ENCODE data around the gene NFKBIE.
A peak's percentile ranks its signal among the peaks of the same experiment; 100 is the strongest.
"Not testable (repeated sequence)": the region's sequence is repeated elsewhere in the genome, so short reads cannot be mapped to it uniquely, and the experiment has no call there.

NFKBIE gene

GRCh38 chr6:44265007-44265721 lies at the start of gene NFKBIE:
Gene NFKBIE, minus strand, starts transcription at chr6:44265551. Its CDS starts 205 bp downstream, at chr6:44265346.
- DNase-seq (ENCODE audit: low spot score) = peak; percentile 99

DNA sequence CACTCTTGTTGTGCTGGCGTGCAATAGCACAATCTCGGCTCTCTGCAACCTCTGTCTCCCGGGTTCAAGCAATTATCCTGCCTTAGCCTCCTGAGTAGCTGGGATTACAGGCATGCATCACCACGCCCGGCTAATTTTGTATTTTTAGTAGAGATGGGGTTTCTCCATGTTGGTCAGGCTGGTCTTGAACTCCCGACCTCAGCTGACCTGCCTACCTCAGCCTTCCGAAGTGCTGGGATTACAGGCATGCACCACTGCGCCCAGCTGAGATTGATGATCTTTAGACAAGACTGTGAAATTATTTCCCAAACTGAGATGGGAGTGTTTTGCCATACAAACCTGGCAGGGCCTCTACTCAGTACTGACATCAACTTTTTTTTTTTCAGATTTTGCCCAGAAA lies 49.3 kb upstream of the NFKBIE start:
- not testable (repeated sequence) for DNase-seq (ENCODE audit: low spot score)

DNA sequence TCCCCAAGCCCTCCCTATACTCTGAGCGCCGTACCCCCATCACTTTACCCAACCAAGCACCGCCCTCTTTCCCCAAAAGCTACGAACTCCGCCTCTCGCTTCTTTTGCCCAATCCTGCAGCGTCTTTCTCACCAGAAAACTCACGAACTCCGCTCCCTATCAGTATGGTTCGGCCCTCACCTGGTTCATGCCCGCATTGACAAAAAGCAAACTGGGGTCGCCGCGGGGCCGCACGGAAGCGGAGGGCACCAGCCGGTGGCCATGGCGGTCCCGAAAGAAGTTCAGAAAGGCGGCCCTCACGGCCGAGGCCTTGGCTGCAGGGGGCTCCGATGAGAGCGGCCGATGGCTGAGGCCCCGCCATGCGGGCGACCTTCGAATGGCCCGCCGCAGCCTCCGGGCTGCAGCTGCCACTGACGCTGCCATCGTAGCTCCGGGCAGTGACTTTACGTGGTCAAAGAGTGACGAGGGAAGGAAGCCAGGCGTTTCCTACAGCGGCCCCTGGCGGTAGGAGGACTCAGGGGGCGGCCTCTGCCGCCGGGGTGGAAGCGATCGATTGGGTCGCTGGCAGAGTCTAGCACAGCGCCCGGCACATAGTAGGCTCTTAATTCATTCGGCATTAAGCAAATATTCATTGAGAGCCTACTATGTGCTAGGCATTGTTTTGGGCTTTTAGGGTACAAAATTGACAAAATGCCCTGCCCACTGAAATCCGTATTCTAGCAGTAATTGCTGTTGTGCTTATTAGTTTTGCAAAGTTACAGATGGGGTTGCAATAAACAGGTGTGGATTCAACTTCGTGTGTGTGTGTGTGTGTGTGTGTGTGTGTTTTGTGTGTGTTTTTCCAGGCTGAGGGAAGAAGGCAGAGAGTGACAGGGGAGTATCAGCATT lies 47.8 kb upstream of the NFKBIE start, which contains the start of gene AARS2:
Gene AARS2 (minus strand): TSS at position 447 of the 888 bp plus-strand sequence. CDS start 24 bp downstream, at position 423.
- DNase-seq (ENCODE audit: low spot score) = peak; percentile 95

DNA sequence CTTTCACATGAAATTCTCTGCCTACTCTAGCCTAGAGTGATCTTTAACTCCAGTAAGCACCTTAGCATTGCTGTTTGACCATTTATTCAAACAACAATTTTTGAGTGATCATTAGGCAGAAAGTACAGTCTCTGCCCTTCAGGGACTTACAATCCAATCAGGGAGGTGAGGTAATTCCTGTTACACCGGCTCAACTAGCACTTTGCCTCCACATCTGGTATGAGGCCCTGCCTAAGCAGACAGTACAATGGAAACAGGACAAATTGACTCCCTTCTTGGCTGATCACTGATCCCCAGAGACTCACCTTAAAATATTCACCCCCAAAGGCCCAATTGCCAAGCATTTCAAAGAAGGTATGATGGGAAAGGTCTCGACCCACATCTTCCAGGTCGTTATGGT lies 46.4 kb upstream of the NFKBIE start:
- DNase-seq (ENCODE audit: low spot score) = no peak

DNA sequence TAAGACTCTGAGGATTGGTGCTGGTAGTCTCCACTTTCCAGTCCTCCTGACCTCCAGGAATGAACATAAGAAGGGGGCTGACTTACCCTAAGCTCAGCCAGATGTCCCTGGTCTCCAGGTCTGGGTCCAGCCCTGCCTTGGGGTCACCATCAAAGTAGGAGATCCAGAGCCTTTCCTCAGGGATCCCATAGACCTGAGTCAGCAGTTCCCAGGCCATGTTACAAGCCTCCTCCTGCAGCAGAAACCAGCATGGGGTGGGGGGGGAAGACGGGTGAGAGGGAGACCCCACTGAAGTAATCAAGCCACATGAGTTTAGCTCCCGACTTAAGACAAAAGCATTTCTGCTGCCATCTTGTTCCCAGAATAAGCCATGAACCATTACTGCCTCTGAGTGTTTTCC lies 46.0 kb upstream of the NFKBIE start:
- no peak for DNase-seq (ENCODE audit: low spot score)

GRCh38 chr6:44310241-44310640 lies 44.9 kb upstream of the NFKBIE start:
- no peak for DNase-seq (ENCODE audit: low spot score)

DNA sequence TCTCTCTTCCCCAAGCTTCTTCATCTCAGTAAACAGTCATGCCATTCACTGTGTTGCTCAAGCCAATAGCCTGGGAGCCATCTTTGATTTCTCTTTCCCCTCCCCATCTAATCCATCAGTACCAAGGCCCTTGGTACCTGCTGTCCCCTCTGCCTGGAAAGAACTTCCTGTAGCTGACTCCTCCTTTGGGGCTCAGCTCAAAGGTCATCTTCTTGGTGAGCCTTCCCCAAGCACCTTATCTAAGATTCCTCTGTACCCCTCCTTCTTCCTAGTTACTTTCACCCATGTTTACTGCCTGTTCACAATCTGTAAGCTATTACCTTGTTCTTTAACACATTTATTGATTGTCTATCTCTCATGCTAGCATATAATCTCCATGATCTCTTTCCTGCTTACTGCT lies 44.3 kb upstream of the NFKBIE start:
- no peak for DNase-seq (ENCODE audit: low spot score)

DNA sequence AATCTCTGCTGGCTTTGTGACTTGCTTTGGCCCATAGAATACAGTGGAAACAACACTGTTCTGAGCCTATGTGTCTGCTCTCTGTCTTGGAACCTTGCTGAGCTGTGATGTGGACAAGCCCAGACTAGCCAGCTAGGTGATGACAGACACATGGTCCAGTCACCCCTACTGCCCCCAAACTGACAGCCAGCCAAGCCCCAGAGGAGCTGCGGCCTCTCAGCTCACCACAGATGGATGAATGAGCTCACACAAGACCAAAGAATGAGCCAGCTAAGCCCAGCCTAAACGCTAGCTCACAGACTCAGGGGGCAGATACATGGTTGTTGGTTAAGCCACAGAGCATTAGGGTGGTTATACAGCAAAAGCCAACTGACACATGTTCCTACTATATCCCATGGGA lies 43.7 kb upstream of the NFKBIE start:
- DNase-seq (ENCODE audit: low spot score) = peak; percentile 75

- DNase-seq (ENCODE audit: low spot score) = no peak
Measured at GRCh38 chr6:44307217-44307616, 41.9 kb upstream of the NFKBIE start.

GRCh38 chr6:44306710-44307109 lies 41.4 kb upstream of the NFKBIE start:
- no peak for DNase-seq (ENCODE audit: low spot score)

- DNase-seq (ENCODE audit: low spot score) = no peak
Measured at GRCh38 chr6:44305200-44305725, 39.9 kb upstream of the NFKBIE start.

DNA sequence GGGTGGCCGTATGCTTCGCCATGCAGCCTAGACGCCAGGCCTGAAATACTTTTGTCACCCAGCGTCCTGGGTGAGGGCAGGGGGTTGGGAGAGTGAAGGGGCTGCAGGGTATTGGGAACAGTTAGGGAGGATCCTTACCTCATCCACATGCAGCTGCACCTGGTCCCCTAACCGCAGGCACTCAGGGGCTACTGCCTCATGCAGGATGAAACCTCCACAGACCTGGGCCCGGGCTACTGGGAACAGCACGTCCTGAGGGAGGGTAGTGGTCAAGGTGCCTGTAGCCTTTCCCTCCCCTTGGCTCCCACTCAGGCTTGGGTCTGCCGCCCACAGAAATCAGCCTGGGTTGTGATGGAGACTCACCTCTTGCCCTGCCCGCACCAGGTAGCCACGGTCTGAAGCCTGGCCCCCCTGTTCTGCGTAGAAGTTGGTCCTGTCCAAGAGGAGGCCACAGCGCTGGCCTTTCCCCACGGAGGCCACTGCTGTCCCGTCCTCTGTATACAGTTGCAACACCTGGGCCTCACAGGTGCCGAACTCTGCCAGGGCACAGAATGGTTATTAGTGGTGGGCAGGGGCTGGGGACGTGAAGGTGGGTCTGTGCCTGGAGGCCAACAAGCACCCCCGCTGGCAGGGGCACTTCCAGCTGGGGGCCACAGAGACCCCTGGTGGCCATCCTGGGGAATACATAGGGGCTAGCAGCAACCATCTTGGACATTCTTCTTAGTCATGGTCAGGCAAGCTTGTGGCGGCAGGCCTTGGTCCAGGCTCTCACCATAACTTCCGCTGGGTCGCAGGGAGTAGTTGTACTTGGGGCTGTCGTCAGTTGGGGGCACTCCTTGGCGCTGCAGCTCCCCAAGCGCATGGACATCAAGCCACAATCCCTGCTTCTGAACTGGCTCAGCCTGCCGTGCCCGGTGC lies 39.2 kb upstream of the NFKBIE start:
- DNase-seq (ENCODE audit: low spot score) = peak; percentile 75

DNA sequence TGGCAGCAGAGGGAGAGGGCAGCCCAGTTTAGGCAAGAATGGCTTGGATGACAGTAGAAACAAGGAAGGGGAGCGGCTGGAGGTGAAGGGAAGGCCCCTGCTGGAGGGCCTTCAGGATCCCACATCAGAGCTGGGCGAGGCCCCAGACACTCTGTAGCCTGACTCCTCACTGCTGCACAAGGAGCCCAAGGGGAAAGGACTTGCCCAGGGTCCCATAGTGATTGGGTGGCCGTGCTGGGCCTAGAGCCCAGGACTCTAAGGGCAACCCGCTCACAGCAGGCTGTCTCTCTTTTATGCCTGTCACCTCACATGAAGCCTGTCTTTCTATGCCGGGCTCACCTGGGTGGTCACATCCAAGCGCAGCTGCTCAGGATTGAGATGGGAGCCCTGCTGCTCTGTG lies 38.5 kb upstream of the NFKBIE start:
- DNase-seq (ENCODE audit: low spot score) = no peak

- no peak for DNase-seq (ENCODE audit: low spot score)
Measured at GRCh38 chr6:44302856-44303255, 37.5 kb upstream of the NFKBIE start.

- no peak for DNase-seq (ENCODE audit: low spot score)
Measured at GRCh38 chr6:44301782-44302564, 36.6 kb upstream of the NFKBIE start.

GRCh38 chr6:44301106-44301505 lies 35.8 kb upstream of the NFKBIE start:
- no peak for DNase-seq (ENCODE audit: low spot score)

GRCh38 chr6:44300292-44300823 lies 35.0 kb upstream of the NFKBIE start:
- no peak for DNase-seq (ENCODE audit: low spot score)

DNA sequence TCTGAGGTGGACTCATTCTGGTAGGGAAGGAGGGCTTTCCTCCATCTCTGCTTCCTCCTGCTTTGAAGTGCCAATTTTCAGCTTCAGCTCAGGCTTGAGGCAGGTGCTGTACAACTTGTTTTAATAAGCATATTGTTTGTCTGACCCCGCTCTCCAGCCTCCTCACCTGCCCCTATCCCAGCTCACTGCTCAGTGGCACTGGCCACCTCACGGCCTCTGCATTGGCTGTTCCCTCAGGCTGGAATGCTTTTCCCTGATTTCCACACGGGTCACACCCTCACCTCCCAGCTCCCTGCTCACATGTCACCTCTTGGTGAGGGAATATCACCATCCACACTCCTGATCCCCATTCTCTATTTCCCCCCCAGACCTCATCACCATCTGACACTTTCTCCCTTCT lies 33.5 kb upstream of the NFKBIE start:
- no peak for DNase-seq (ENCODE audit: low spot score)

GRCh38 chr6:44298055-44298803 lies 32.9 kb upstream of the NFKBIE start:
- peak; percentile 24 for DNase-seq (ENCODE audit: low spot score)

Data from GM03348 (cell line).